HCT116 (cell line): Measurements from ENCODE around the gene FAM89B.

Experiments
- ELF1 ChIP-seq: IDR thresholded peaks from 2 replicates; pipeline ENCODE4 v1.6.1; 2012; ENCODE audit warnings: low read depth, borderline replicate concordance
- EZH2 ChIP-seq: fragments of 200-600 bp; sonication (generic); IDR thresholded peaks from 2 replicates; pipeline ENCODE4 v1.6.1; 2017; ENCODE audit warnings: antibody characterized with exemption, mixed run types
- EZH2phosphoT487 ChIP-seq: fragments of 200-600 bp; IDR thresholded peaks from 2 replicates; pipeline ENCODE4 v1.6.1; 2018; ENCODE audit warnings: antibody characterized with exemption, borderline replicate concordance
- FOSL1 ChIP-seq: IDR thresholded peaks from 2 replicates; pipeline ENCODE4 v1.6.1; 2012; ENCODE audit warnings: low read depth
- MAX ChIP-seq: IDR thresholded peaks from 2 replicates; pipeline ENCODE4 v1.6.1; 2012
- POLR2A ChIP-seq: IDR thresholded peaks from 2 replicates; pipeline ENCODE4 v1.7.0; 2011; ENCODE audit warnings: borderline replicate concordance; ENCODE audit not compliant: insufficient read depth, insufficient read length; ENCODE audit errors: extremely low read depth
- POLR2AphosphoS5 ChIP-seq: IDR thresholded peaks from 2 replicates; pipeline ENCODE4 v1.6.1; 2011; ENCODE audit warnings: mild to moderate bottlenecking, low read depth, low read length, moderate library complexity
- RAD21 ChIP-seq: IDR thresholded peaks from 2 replicates; pipeline ENCODE4 v1.6.1; 2012; ENCODE audit warnings: low read depth, mild to moderate bottlenecking
- SIN3A ChIP-seq: IDR thresholded peaks from 2 replicates; pipeline ENCODE4 v1.6.1; 2012; ENCODE audit warnings: low read depth
- SP1 ChIP-seq: IDR thresholded peaks from 2 replicates; pipeline ENCODE4 v1.6.1; 2012; ENCODE audit warnings: low read depth
- ZNF274 ChIP-seq: fragments of 200-500 bp; sonication (Bioruptor generic); IDR thresholded peaks from 2 replicates; pipeline ENCODE4 v1.6.1; 2014; ENCODE audit warnings: mild to moderate bottlenecking, low read depth, low read length, inconsistent platforms
- TF ChIP-seq, protein P1 (sequence below), 3 experiments: fragments of 200-600 bp in 1 of 3; sonication (generic) in 1 of 3; IDR thresholded peaks in 2 of 3; conservative IDR thresholded peaks in 1 of 3; 2 replicates each; pipeline ENCODE4 v1.5.1; 2012 to 2017; ENCODE audit warnings: low read depth in 2 of 3, low read length in 2 of 3, antibody characterized with exemption in 1 of 3, borderline replicate concordance in 1 of 3, control low read depth in 1 of 3, mild to moderate bottlenecking in 1 of 3, mixed read lengths in 1 of 3, mixed run types in 1 of 3, moderate library complexity in 1 of 3; ENCODE audit not compliant: insufficient read depth in 1 of 3
- TF ChIP-seq, protein P2 (sequence below): IDR thresholded peaks from 2 replicates; pipeline ENCODE4 v1.6.1; 2012; ENCODE audit warnings: low read depth
- TF ChIP-seq, protein P3 (sequence below): IDR thresholded peaks from 2 replicates; pipeline ENCODE4 v1.6.1; 2012

- TF ChIP-seq, protein P1, sequence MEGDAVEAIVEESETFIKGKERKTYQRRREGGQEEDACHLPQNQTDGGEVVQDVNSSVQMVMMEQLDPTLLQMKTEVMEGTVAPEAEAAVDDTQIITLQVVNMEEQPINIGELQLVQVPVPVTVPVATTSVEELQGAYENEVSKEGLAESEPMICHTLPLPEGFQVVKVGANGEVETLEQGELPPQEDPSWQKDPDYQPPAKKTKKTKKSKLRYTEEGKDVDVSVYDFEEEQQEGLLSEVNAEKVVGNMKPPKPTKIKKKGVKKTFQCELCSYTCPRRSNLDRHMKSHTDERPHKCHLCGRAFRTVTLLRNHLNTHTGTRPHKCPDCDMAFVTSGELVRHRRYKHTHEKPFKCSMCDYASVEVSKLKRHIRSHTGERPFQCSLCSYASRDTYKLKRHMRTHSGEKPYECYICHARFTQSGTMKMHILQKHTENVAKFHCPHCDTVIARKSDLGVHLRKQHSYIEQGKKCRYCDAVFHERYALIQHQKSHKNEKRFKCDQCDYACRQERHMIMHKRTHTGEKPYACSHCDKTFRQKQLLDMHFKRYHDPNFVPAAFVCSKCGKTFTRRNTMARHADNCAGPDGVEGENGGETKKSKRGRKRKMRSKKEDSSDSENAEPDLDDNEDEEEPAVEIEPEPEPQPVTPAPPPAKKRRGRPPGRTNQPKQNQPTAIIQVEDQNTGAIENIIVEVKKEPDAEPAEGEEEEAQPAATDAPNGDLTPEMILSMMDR (IDR thresholded peaks at IDR 0.05 in 2 of 3, conservative IDR thresholded peaks at IDR 0.05 in 1 of 3; ENCODE audit: borderline replicate concordance in 1 of 3, insufficient read depth in 1 of 3, low read depth in 2 of 3, low read length in 2 of 3): no peak
- TF ChIP-seq EZH2: no peak
- no peak for TF ChIP-seq MAX
- no peak for TF ChIP-seq ZNF274
- TF ChIP-seq EZH2phosphoT487: no peak
- TF ChIP-seq, protein P2, sequence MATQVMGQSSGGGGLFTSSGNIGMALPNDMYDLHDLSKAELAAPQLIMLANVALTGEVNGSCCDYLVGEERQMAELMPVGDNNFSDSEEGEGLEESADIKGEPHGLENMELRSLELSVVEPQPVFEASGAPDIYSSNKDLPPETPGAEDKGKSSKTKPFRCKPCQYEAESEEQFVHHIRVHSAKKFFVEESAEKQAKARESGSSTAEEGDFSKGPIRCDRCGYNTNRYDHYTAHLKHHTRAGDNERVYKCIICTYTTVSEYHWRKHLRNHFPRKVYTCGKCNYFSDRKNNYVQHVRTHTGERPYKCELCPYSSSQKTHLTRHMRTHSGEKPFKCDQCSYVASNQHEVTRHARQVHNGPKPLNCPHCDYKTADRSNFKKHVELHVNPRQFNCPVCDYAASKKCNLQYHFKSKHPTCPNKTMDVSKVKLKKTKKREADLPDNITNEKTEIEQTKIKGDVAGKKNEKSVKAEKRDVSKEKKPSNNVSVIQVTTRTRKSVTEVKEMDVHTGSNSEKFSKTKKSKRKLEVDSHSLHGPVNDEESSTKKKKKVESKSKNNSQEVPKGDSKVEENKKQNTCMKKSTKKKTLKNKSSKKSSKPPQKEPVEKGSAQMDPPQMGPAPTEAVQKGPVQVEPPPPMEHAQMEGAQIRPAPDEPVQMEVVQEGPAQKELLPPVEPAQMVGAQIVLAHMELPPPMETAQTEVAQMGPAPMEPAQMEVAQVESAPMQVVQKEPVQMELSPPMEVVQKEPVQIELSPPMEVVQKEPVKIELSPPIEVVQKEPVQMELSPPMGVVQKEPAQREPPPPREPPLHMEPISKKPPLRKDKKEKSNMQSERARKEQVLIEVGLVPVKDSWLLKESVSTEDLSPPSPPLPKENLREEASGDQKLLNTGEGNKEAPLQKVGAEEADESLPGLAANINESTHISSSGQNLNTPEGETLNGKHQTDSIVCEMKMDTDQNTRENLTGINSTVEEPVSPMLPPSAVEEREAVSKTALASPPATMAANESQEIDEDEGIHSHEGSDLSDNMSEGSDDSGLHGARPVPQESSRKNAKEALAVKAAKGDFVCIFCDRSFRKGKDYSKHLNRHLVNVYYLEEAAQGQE: no peak
- TF ChIP-seq RAD21: no peak
- TF ChIP-seq POLR2A: no peak
- no peak for TF ChIP-seq SIN3A
- no peak for TF ChIP-seq POLR2AphosphoS5
- no peak for TF ChIP-seq FOSL1
- TF ChIP-seq SP1: no peak
- TF ChIP-seq ELF1: no peak
- TF ChIP-seq, protein P3, sequence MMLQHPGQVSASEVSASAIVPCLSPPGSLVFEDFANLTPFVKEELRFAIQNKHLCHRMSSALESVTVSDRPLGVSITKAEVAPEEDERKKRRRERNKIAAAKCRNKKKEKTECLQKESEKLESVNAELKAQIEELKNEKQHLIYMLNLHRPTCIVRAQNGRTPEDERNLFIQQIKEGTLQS: no peak
Measured at GRCh38 chr11:65553301-65554001, 18.9 kb upstream of the FAM89B start.
